ENCODE results near the gene HPCAL4.

GRCh38 chr1:39635205-39635870 is 55.9 kb downstream of the HPCAL4 start:
- TF ChIP-seq, protein P1, sequence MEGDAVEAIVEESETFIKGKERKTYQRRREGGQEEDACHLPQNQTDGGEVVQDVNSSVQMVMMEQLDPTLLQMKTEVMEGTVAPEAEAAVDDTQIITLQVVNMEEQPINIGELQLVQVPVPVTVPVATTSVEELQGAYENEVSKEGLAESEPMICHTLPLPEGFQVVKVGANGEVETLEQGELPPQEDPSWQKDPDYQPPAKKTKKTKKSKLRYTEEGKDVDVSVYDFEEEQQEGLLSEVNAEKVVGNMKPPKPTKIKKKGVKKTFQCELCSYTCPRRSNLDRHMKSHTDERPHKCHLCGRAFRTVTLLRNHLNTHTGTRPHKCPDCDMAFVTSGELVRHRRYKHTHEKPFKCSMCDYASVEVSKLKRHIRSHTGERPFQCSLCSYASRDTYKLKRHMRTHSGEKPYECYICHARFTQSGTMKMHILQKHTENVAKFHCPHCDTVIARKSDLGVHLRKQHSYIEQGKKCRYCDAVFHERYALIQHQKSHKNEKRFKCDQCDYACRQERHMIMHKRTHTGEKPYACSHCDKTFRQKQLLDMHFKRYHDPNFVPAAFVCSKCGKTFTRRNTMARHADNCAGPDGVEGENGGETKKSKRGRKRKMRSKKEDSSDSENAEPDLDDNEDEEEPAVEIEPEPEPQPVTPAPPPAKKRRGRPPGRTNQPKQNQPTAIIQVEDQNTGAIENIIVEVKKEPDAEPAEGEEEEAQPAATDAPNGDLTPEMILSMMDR (IDR thresholded peaks at IDR 0.05; ENCODE audit: borderline replicate concordance, extremely low read depth, low read length, poor library complexity, severe bottlenecking) = no peak
- no peak for TF ChIP-seq EZH2 (IDR thresholded peaks at IDR 0.05; ENCODE audit: borderline replicate concordance, low read depth, low read length, severe bottlenecking)
